Measurements from ENCODE around the gene UNC45A.

DNA sequence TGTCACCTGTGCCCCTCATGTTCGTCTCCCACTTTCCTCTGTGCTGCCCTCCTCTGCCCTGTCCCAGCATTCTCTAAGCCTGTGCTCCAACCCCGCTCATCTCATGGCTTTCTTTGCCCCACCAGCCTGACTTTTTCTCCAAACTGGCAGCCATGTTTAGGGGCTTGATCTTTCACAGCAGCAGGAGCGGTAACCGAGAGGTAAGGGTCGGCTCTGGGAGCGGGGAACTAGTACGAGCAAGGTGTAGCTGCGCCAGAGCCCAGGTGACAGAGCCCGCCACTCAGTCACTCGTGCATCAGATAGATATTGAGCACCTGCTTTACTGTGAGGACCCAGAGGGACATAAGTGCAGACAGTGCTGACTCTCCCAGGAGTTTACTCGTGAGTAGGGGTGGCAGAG lies 18.6 kb upstream of the UNC45A start:
- TF ChIP-seq POLR2A (IDR thresholded peaks at IDR 0.05): no peak
- TF ChIP-seq, protein P1, sequence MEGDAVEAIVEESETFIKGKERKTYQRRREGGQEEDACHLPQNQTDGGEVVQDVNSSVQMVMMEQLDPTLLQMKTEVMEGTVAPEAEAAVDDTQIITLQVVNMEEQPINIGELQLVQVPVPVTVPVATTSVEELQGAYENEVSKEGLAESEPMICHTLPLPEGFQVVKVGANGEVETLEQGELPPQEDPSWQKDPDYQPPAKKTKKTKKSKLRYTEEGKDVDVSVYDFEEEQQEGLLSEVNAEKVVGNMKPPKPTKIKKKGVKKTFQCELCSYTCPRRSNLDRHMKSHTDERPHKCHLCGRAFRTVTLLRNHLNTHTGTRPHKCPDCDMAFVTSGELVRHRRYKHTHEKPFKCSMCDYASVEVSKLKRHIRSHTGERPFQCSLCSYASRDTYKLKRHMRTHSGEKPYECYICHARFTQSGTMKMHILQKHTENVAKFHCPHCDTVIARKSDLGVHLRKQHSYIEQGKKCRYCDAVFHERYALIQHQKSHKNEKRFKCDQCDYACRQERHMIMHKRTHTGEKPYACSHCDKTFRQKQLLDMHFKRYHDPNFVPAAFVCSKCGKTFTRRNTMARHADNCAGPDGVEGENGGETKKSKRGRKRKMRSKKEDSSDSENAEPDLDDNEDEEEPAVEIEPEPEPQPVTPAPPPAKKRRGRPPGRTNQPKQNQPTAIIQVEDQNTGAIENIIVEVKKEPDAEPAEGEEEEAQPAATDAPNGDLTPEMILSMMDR (IDR thresholded peaks at IDR 0.05): no peak
